ENCODE results near the gene CARD11. TPM values are rescaled to one million over a fixed set of nuclear protein-coding genes. Genes with fewer than 3 reads are reported as not detected.

The CARD11 gene
- total and polyA plus RNA-seq, 2 donors (not counting 1 experiment from before 2014, with no cell fraction given) = 0.02 TPM; not detected in 1

DNA sequence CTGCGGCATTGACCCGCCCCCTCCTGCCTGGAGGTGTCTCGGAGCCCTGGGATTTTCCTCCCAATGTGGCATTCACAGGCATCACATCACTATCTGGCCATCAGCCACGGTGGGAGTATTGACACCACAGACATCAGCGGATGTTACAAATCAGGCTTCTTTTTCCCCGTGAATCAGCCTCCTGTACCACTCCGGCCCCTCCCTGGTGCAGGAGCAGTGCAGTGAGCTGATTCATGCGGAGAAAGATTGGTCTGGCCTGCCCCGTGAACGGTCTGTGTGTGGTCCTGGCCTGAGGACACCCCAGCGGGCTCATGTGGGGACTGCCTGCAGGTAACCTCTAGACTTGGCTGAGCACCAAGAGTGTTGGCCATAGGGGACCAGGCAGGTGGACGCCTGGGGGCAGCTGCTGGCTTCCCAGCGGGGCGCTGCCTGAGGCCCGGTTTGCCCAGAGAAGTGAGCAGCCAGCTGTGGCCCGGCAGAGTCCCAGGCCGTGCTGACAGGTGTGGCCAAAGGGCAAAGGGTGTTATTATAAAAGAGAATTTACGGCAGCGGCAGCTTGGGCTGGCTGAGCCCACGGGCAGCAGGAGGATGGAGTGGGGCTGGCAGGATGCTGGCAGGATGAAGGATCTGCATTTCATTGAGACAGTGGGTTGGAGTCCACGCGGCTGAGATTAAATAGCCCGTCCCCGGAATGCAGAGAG, 167.5 kb downstream of the CARD11 start:
- Histone ChIP-seq H3K27ac (ENCODE audit: insufficient read depth, low read length) (no peak overlapping the region), H3K4me2 (ENCODE audit: extremely low read depth, insufficient read depth, low read length) (no peak overlapping the region), H3K36me3 (ENCODE audit: control insufficient read depth, insufficient read depth, low read length) (no peaks in the 10 kb centered on the region), H3K9me3 (ENCODE audit: control insufficient read depth, insufficient read depth, low read depth, low read length) (no peaks in the 10 kb centered on the region), H2AFZ (ENCODE audit: low read length) (no peak overlapping the region), H3K4me1 (ENCODE audit: control insufficient read depth, extremely low read depth, insufficient read depth, low read length) (peaks cover 6% of the 10 kb centered on the region), H3K9ac (ENCODE audit: insufficient read depth, low read length) (no peak overlapping the region), H4K20me1 (ENCODE audit: control insufficient read depth, extremely low read depth, insufficient read depth, low read length) (no peaks in the 10 kb centered on the region), H3K4me3 (replicated peaks in 1 of 4; ENCODE audit: control extremely low read depth in 1 of 4, insufficient read depth in 1 of 4, low read depth in 3 of 4, low read length in 4 of 4) (no peak overlapping the region), H3K79me2 (ENCODE audit: control insufficient read depth, insufficient read depth, low read length) (no peaks in the 10 kb centered on the region), H3K27me3 (ENCODE audit: control insufficient read depth, insufficient read depth, low read length) (no peaks in the 10 kb centered on the region)
- peak; percentile 53 to 89 for DNase-seq (ENCODE audit: low read depth in 2 of 2)
- no peak for TF ChIP-seq EZH2 (IDR thresholded peaks at IDR 0.05; ENCODE audit: low read length, missing control alignments)
- TF ChIP-seq CTCF (conservative IDR thresholded peaks at IDR 0.05 in 1 of 2, IDR thresholded peaks at IDR 0.05 in 1 of 2; ENCODE audit: low read depth in 1 of 2, low read length in 2 of 2) = no peak

GRCh38 chr7:2873686-2874551, 169.7 kb downstream of the CARD11 start:
- H3K4me1 ChIP-seq (ENCODE audit: control insufficient read depth, extremely low read depth, insufficient read depth, low read length) = peaks cover 9% of the 10 kb centered on the region
- peak overlapping the region; percentile 66 for H3K9ac ChIP-seq (ENCODE audit: insufficient read depth, low read length)
- TF ChIP-seq EZH2 (IDR thresholded peaks at IDR 0.05; ENCODE audit: low read length, missing control alignments) (no peak), CTCF (conservative IDR thresholded peaks at IDR 0.05 in 1 of 2, IDR thresholded peaks at IDR 0.05 in 1 of 2; ENCODE audit: low read depth in 1 of 2, low read length in 2 of 2) (no peak)
- H3K36me3 ChIP-seq (ENCODE audit: control insufficient read depth, insufficient read depth, low read length) = no peaks in the 10 kb centered on the region
- H3K4me3 ChIP-seq (replicated peaks in 1 of 4; ENCODE audit: control extremely low read depth in 1 of 4, insufficient read depth in 1 of 4, low read depth in 3 of 4, low read length in 4 of 4) = no peak overlapping the region
- no peaks in the 10 kb centered on the region for H3K9me3 ChIP-seq (ENCODE audit: control insufficient read depth, insufficient read depth, low read depth, low read length)
- H2AFZ ChIP-seq (ENCODE audit: low read length) = no peak overlapping the region
- no peak overlapping the region for H3K4me2 ChIP-seq (ENCODE audit: extremely low read depth, insufficient read depth, low read length)
- H3K79me2 ChIP-seq (ENCODE audit: control insufficient read depth, insufficient read depth, low read length) = no peaks in the 10 kb centered on the region
- no peaks in the 10 kb centered on the region for H4K20me1 ChIP-seq (ENCODE audit: control insufficient read depth, extremely low read depth, insufficient read depth, low read length)
- H3K27ac ChIP-seq (ENCODE audit: insufficient read depth, low read length) = peak overlapping the region; percentile 91
- H3K27me3 ChIP-seq (ENCODE audit: control insufficient read depth, insufficient read depth, low read length) = no peaks in the 10 kb centered on the region
- DNase-seq (ENCODE audit: low read depth in 2 of 2) = peak; percentile 93

GRCh38 chr7:2873146-2873545, 170.5 kb downstream of the CARD11 start:
- Histone ChIP-seq H3K27ac (ENCODE audit: insufficient read depth, low read length) (peak overlapping the region; percentile 91), H3K4me1 (ENCODE audit: control insufficient read depth, extremely low read depth, insufficient read depth, low read length) (peaks cover 9% of the 10 kb centered on the region), H3K79me2 (ENCODE audit: control insufficient read depth, insufficient read depth, low read length) (no peaks in the 10 kb centered on the region), H3K9ac (ENCODE audit: insufficient read depth, low read length) (no peak overlapping the region), H3K27me3 (ENCODE audit: control insufficient read depth, insufficient read depth, low read length) (no peaks in the 10 kb centered on the region), H2AFZ (ENCODE audit: low read length) (peak overlapping the region; percentile 5), H3K36me3 (ENCODE audit: control insufficient read depth, insufficient read depth, low read length) (no peaks in the 10 kb centered on the region), H4K20me1 (ENCODE audit: control insufficient read depth, extremely low read depth, insufficient read depth, low read length) (no peaks in the 10 kb centered on the region), H3K4me3 (replicated peaks in 1 of 4; ENCODE audit: control extremely low read depth in 1 of 4, insufficient read depth in 1 of 4, low read depth in 3 of 4, low read length in 4 of 4) (no peak overlapping the region), H3K9me3 (ENCODE audit: control insufficient read depth, insufficient read depth, low read depth, low read length) (no peaks in the 10 kb centered on the region), H3K4me2 (ENCODE audit: extremely low read depth, insufficient read depth, low read length) (no peak overlapping the region)
- DNase-seq (ENCODE audit: low read depth in 2 of 2) = no peak
- no peak for TF ChIP-seq EZH2 (IDR thresholded peaks at IDR 0.05; ENCODE audit: low read length, missing control alignments)
- no peak for TF ChIP-seq CTCF (conservative IDR thresholded peaks at IDR 0.05 in 1 of 2, IDR thresholded peaks at IDR 0.05 in 1 of 2; ENCODE audit: low read depth in 1 of 2, low read length in 2 of 2)

Data from fibroblast of lung (primary cell).